GM20000 (cell line): ENCODE measurements around the gene MYRF.

Source experiments
- DNase-seq: peaks from one replicate; pipeline ENCODE4 v3.0.0; 2012; ENCODE audit warnings: low spot score
- TF ChIP-seq, protein P1 (sequence below): IDR thresholded peaks from 2 replicates; pipeline ENCODE4 v1.5.1; 2012; ENCODE audit warnings: mild to moderate bottlenecking, control low read depth; ENCODE audit errors: extremely low read depth, missing control alignments

The MYRF gene

GRCh38 chr11:61792310-61793082 is 40.1 kb downstream of the MYRF start, which contains the start of the genes FEN1 and TMEM258:
Gene FEN1 (plus strand): TSS chr11:61792911. CDS start chr11:61795362, 2,451 bp downstream.
Gene TMEM258 (minus strand): TSS chr11:61792599. CDS start chr11:61792558, 41 bp downstream.
- TF ChIP-seq, protein P1, sequence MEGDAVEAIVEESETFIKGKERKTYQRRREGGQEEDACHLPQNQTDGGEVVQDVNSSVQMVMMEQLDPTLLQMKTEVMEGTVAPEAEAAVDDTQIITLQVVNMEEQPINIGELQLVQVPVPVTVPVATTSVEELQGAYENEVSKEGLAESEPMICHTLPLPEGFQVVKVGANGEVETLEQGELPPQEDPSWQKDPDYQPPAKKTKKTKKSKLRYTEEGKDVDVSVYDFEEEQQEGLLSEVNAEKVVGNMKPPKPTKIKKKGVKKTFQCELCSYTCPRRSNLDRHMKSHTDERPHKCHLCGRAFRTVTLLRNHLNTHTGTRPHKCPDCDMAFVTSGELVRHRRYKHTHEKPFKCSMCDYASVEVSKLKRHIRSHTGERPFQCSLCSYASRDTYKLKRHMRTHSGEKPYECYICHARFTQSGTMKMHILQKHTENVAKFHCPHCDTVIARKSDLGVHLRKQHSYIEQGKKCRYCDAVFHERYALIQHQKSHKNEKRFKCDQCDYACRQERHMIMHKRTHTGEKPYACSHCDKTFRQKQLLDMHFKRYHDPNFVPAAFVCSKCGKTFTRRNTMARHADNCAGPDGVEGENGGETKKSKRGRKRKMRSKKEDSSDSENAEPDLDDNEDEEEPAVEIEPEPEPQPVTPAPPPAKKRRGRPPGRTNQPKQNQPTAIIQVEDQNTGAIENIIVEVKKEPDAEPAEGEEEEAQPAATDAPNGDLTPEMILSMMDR = no peak

DNA sequence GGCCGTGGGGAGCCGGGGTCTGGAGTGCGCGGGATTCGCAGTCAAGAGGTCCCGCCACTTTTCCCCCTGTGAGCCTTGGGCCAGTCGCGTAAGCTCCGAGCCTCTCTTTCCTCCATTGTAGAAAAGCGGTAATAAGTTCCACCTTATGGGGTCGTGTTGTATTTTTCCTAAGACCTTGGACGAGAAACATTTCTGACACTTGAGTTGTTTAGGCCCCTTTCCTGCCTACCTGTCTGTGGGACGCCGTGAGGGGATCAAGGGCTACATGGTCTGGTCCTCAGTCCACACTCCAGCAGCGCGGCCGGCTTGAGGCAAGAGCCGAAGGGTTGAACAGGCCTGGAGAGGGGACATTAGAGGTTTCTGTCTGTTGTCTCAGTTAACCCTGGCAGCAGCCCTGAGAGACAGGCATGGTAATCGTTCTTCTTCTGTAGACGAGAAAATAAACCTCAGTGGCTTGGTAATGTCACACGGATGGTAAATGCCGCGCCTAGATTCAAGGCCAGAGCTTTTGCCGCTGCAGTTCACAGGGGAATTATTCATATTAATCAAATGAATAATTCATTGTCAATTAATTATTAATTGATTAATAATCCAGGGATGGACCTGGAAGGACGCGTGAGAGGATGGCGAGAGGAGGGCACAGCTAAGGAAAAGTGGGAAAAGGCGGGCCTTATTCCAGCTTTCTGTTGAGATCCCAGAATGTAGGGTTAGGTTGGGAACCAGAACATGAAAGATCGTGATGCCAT is 40.8 kb downstream of the MYRF start:
- TF ChIP-seq, protein P1 = no peak
- DNase-seq = no peak

More at GRCh38 chr11:61792310-61793082, 40.1 kb downstream of the MYRF start, which contains the start of the genes FEN1 and TMEM258:
- DNase-seq = peak; percentile 91

GRCh38 chr11:61793829-61794204 is 41.4 kb downstream of the MYRF start:
- TF ChIP-seq, protein P1 = no peak
- no peak for DNase-seq

DNA sequence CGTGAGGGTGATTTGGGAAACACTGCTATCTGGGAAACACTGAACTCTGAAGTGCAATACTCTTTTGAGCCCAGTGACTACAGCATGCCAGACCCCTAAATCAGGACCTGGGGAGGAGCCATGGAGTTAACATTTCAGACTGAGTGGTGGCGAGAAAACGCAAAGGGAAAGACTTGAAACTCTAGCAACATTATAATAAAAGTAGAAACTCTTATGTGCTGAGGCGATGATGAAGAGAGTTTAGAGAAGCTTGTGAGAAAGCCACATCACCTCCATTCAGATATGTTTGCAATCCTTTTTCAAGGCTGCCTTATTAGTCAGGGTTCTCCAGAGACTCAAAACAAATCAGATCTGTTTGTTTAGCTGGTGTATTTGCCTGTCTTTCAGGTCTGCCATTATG is 42.1 kb downstream of the MYRF start:
- TF ChIP-seq, protein P1 = no peak
- DNase-seq = no peak

GRCh38 chr11:61795459-61795858 is 43.0 kb downstream of the MYRF start:
- no peak for DNase-seq
- TF ChIP-seq, protein P1 = no peak

DNA sequence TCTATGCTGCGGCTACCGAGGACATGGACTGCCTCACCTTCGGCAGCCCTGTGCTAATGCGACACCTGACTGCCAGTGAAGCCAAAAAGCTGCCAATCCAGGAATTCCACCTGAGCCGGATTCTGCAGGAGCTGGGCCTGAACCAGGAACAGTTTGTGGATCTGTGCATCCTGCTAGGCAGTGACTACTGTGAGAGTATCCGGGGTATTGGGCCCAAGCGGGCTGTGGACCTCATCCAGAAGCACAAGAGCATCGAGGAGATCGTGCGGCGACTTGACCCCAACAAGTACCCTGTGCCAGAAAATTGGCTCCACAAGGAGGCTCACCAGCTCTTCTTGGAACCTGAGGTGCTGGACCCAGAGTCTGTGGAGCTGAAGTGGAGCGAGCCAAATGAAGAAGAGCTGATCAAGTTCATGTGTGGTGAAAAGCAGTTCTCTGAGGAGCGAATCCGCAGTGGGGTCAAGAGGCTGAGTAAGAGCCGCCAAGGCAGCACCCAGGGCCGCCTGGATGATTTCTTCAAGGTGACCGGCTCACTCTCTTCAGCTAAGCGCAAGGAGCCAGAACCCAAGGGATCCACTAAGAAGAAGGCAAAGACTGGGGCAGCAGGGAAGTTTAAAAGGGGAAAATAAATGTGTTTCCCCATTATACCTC is 43.6 kb downstream of the MYRF start:
- TF ChIP-seq, protein P1 = no peak
- DNase-seq = no peak
